ENCODE data around the gene POPDC3.

POPDC3 gene

DNA sequence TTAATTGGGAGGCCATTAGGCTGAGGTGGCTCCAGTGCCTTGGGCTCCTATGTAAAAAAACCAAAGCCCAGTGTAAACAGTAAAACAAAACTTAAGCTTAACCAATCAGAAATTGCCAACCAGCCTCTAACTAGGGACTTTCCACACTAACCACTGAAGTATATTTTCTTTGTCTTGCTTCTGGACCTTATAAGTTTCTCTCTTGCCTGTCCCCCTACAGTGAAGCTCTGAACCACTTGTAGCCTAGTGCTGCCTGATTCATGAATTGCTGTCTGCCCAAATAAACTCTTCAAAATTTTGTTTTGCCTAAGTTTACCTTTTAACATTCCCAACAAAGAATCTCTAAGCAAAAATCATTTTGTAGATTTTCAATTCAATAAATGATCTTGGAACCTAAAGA is 28.2 kb downstream of the POPDC3 start:
- no peak for DNase-seq (ENCODE audit: low read depth)

DNA sequence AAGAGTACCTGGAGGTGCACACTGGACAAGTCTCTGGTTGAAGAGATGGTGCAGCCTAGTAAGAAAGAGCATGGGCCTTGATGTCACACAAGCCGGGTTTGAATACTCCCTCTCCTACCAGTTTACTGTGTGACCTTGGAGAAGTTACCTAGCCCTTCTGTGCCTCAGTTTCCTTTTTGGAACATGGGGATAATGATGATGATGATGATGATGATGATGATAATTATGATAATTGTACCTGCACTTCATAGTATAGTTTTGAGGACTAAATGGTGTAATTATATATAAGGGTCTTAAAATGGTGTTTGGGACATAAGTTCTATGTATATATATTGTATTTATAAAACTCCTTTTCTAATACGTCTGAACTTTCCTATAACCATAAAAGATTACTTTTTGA is 41.7 kb downstream of the POPDC3 start:
- no peak for DNase-seq (ENCODE audit: low read depth)

DNA sequence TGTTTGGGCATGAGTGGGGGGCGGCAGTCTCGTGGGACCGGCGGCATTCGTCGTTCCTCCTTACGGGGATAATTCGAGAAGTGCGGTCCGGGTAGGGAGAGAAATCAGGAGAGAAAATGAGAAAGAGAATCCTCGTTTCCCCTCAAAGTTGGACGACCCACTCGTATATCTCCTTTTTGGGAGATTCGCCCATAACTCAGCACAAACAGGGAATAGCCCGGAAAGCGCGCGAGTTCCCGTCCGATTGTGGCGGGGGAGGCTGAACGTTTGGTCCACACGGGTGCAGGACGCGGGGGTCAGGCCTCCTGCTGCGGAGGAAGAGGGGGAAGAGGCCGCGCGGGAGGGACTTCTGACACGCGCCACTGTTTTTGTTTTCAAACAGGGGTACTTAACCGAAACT is 42.4 kb downstream of the POPDC3 start:
- DNase-seq (ENCODE audit: low read depth): no peak

DNA sequence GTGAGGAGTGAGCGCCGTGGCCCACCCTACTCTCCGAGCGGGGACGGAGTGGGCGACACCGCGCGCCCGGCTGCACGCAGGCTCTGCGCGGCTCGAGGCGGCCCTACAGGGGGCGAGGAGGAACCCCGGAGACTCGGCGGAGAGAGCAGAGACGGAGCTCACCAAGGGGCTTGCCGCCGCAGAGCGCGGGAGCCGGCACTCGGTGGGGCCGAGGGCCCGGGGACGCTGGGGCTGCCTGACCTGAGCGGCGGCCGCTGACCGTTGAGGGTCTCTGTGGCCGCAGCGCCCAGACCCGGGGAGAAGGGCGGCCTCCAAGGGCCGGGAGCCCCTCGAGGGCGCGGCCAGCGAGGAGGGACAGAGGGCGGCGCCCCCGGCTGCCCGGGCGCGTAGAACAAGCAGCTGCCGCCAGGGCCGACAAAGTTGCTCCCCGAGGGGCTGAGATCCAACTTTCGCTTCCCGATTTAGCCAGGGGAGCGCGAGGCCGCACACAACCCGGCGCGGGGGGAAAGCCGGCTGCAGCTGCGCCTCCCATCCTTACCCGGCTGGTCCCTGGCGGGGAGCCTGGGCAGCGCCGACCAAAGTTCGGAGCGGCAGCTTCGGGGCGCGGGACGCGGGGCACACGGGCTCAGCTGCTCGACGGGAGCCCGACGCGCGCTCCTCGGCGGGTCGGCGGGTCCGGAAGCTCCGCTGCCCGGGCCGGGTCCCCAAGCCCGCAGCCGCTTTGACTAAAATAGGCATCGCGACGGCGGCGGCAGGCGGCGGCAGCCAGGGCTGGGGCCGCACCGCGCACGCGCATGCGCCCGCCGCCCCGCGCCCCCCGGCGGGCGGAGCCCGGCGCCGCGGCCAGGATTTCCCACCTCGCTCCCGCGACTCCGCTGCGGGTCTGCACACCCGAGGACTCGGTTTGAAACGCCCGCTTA is 43.1 kb downstream of the POPDC3 start:
- DNase-seq (ENCODE audit: low read depth): no peak

DNA sequence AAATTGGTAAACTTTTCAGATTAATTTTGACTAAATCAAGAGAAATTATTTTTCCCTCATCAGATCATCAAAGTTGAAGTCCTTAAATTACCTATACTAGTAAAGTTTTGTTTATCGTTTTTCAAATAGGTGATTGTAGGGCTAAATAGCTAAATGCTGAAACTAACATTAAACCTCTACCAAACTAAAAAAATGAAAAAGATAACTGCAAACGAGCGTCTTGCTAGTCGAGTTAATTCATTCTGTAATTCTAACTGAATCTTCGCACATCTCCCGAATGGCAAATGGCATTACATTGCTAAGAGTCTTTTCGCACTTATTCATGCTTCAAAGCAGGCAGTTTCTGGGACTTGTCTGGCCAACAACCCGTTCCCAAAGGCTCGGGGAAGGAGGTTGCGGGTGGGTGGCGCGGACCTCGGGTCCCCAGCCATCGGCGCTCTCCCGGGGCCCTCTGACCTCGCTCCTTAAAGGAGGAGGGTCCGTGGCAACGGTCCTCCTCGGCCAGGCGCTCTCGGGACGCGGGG is 43.8 kb downstream of the POPDC3 start:
- DNase-seq (ENCODE audit: low read depth): no peak

DNA sequence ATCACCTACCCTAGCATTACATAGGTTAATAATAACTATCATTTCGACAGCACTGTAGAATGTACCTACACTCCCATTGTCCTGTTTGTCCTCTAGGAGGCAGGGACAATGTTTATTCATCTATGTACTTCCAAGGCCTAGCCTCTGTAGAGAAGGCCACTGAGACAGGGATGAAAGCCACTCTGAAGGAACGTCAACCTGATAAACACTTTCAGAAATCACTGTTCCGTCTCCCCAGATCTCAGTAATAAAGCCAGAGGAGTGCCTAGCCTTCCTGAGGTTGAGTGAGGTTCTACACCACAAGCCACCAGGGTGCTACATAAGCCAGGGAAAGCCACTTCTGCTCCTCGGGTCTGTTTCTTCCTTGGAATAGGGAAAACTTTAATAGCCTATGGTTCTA is 44.8 kb downstream of the POPDC3 start:
- DNase-seq (ENCODE audit: low read depth): no peak

DNA sequence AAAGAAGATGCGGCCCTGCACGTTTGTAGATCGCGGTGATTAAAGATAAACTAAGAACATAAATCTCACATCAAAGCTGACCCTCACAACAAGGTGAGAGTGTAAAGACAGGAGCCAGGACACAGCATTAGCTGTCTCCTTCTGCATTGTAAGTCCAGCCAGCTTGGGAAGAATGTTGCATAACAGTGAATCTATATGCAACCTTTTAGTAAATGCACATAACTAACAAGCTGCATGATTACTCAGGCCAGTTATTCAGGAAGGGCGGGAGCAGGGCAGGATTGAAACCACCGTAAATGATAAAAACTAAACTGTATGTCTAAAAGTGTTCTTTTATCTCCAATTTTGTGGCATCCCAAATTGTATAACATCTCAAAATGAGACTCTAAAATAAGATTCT is 57.1 kb downstream of the POPDC3 start:
- no peak for DNase-seq (ENCODE audit: low read depth)

DNA sequence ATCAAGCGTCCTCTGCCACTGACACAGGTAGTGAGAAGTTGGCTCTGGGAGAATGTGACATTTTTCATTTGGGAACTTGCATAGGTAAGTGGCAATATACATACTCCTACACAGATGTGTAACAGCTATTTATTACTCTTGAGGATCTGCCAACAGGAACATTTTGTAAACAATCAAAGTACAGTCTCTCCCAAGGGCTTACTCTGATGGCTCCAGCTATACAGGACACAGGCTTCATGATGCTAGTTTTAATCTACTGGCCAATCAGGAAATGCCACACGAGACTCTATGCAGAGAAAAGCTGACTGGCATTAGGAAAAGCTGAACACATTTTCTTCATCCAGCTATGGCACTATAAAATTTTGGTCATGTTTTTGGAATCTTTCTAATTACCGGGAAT is 57.8 kb downstream of the POPDC3 start:
- no peak for DNase-seq (ENCODE audit: low read depth)

DNA sequence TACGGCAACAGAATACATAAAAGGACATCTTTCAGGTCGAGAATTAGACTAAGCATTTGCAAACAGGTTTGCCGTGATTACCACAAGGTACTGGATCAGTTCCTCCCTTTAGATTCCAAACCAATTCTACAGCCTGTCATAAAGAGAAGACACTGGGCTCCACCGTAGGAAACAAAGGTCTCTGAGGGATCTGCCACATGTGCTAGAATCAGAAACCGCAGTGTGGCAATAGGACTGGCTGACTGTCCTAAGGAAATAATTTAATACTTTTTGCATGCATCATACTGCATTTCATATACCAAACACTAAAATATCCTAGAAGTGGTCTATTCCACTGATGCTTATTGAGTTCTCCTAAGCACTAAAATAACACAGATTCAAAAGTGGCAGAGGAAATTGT is 59.2 kb downstream of the POPDC3 start:
- no peak for DNase-seq (ENCODE audit: low read depth)

DNA sequence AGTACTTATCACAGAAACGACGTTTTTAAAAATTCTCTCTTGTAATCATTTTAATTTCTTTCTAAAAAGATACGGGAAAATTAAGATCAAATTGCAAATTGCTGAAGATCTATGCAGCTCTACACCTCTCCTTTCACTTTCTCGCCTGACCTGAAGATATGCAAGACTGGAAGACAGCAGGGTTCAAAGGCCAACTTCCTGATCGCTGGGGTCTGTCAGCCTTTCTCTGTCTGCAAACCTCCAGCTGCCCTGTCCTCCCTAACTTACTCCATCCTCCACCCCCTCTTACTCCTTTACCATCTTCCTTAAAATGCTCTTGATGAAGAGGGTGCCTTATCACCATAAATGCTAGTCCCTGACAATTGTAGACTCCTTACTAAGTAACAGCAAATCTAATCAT is 63.7 kb downstream of the POPDC3 start:
- no peak for DNase-seq (ENCODE audit: low read depth)

DNA sequence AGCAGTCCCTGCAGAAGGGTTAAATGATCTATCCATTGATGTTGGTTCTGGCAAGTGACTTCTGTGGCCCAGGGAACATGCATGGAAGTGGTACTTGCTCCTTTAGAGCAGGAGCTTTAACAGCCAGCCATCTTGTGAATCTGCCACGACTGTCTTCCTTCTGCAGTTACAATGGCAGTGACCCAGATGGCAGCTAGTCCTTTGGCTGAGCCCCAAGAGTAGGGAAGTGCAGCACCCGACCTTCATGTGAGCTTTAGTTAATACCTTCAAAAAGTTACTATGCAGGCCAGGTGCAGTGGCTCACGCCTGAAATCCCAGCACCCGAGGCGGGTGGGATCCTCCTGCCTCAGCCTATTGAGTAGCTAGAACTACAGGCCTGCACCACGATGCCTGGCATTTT is 66.4 kb downstream of the POPDC3 start:
- no peak for DNase-seq (ENCODE audit: low read depth)

DNA sequence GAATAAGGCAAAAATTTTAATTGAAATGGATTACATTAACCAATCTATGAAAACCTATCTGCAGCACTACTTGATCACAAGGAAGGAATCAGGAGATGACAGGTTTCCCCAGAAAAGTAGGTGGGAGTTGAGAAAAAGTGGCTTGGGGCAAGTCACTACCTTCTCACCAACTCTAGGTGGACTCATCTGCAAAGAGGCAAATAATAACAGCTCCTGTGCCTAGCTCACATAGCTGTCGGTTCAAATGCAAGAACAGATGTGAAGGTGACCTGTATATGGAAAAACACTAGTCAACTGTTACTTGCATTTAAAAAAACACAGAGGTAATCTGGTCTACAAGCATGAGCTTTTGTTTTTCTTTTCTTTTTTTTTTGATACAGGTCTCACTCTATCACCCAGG is 67.2 kb downstream of the POPDC3 start:
- no peak for DNase-seq (ENCODE audit: low read depth)

DNA sequence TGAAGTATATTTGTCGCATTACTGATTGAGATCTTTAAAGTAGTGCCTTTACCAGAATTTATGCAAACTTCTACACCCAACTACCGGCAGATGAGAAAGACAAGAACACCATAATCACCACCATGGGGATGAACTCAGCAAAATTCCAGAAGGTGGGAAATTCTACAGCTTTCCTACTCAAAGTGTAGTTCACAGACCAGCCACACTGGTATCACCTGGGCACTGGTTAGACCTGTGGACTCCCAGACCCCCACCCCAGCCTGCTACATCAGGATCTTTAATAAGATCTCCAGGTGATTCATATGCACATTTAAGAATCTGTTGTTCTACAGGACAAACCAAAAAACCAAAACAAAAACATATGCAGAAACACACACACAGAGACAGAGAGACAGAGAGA is 67.9 kb downstream of the POPDC3 start:
- no peak for DNase-seq (ENCODE audit: low read depth)

DNA sequence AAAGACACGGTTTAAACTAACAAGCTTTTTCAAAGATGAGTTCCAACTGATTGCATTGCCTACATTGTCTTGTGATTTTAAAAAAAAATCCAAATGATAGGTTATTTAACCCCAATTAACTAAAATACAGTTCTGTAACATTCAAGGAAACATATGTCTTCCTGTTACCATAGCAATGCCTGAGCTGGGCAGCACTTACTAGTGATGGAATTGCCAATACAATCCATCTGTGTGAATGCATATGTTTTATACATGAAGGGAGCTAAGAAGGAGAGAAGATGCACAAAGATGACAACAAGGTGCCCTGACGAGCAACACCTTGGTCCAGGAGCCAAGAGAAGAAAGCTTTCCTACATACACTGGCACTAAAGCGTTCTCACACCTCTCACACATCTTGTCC is 68.7 kb downstream of the POPDC3 start:
- no peak for DNase-seq (ENCODE audit: low read depth)

DNA sequence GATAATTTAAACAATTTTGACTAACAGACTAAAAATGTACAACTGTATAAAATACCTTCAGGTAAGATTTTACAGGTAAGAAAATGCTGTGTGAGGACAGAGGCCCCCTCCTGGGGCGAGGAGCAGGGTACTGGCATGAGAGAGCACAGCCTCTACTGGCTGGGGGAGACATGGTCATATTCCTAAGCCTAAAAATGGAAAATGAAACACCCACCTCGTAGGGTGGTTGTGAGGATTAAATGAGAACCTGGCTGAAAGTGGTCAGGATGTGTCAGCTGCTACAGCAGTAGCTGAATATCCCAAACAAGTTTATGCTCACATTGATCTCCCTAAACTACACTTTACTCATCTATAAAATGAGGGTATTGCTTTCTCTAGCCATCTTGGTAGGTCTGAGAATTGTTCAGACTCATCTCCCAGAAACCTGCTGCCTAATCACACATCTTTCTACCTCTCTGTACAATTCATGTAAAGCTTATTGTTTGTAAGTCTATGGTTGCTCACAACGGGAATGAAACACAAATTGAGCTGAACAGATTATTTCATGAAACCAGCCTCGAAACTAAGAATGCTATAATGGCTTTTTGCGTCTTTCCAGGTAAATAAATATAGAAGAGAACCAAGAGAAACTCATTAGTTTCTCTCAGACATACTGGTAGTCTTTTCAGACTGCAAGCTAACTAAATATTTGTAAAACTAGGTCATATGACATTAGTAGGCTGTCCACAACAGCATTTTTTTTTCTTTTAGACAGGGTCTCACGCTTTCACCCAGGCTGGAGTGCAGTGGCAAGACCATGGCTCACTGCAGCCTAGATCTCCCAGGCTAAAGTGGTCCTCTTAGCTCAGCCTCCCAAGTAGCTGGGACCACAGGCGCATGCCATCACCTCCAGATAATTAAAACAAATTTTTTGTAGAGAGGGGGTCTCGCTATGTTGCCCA is 69.6 kb downstream of the POPDC3 start:
- DNase-seq (ENCODE audit: low read depth): no peak

DNA sequence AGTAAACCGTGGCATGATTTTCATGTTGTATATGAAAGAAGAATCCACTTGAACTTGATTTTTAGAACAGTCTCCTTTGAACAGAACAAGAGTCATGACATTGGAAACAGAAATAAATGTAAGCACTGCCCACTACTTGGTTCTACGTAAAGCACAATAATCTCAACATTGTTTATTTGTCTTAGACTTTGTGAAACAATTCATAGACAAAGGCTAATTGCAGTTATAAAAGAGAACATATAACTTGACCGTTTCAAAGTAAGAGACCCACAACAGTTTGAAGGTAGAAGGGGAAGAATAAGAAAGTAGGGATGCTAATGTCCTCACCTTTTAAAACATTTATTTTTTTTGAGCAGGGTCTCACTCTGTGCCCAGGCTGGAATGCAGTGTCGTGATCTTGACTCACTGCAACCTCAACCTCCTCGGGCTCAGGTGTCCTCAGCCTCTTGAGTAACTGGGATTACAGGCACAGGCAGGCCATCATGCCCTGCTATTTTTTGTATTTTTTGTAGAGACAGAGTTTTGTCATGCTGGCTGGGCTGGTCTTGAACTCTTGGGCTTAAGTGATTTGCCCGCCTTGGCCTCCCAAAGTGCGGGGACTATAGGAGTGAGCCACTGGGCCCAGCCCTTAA is 71.1 kb downstream of the POPDC3 start:
- no peak for DNase-seq (ENCODE audit: low read depth)

Data from stimulated activated CD4-positive, alpha-beta T cell treated with anti-CD3 and anti-CD28 coated beads, Interleukin-2, amount 100 ng/mL, for 4 hours (primary cell).